NB4 (cell line): ENCODE results near the gene NT5DC1.
A peak's percentile ranks its signal among the peaks of the same experiment; 100 is the strongest.
"Not testable (repeated sequence)": the region's sequence is repeated elsewhere in the genome, so short reads cannot be mapped to it uniquely, and the experiment has no call there.

Source experiments
- DNase-seq: peaks from one replicate; pipeline ENCODE4 v3.0.0; 2010; ENCODE audit warnings: low read depth
- H3K4me3 ChIP-seq: one replicate; pipeline ENCODE4 v1.5.1; 2011; ENCODE audit warnings: mild to moderate bottlenecking, low read depth, low read length, moderate library complexity
- CTCF ChIP-seq: IDR thresholded peaks from one replicate; pipeline ENCODE4 v1.5.1; 2012; ENCODE audit warnings: low read depth, low read length
- MAX ChIP-seq: IDR thresholded peaks from 2 replicates; pipeline ENCODE4 v1.6.1; 2011; ENCODE audit warnings: low read depth, low read length
- MYC ChIP-seq: IDR thresholded peaks from 2 replicates; pipeline ENCODE4 v1.6.1; 2011; ENCODE audit warnings: low read depth, low read length
- POLR2A ChIP-seq: IDR thresholded peaks from 2 replicates; pipeline ENCODE4 v1.6.1; 2011; ENCODE audit warnings: mild to moderate bottlenecking; ENCODE audit not compliant: insufficient read length; ENCODE audit errors: extremely low read depth

NT5DC1 gene

GRCh38 chr6:116280161-116280932, 179.7 kb downstream of the NT5DC1 start:
- DNase-seq = peak; percentile 40
- TF ChIP-seq POLR2A (no peak), MYC (no peak; the same call in 1 of the 2 replicates), CTCF (no peak), MAX (no peak)
- peak overlapping the region; percentile 86 for H3K4me3 ChIP-seq

GRCh38 chr6:116280933-116281316, 180.3 kb downstream of the NT5DC1 start:
- H3K4me3 ChIP-seq = peak overlapping the region; percentile 86
- TF ChIP-seq MAX = no peak
- TF ChIP-seq CTCF = no peak
- TF ChIP-seq MYC = no peak
- TF ChIP-seq POLR2A = no peak

GRCh38 chr6:116282698-116283097, 182.0 kb downstream of the NT5DC1 start:
- DNase-seq = no peak
- no peak overlapping the region for H3K4me3 ChIP-seq
- TF ChIP-seq CTCF = no peak
- no peak for TF ChIP-seq MYC
- no peak for TF ChIP-seq POLR2A
- TF ChIP-seq MAX = no peak

More at GRCh38 chr6:116280933-116281316, 180.3 kb downstream of the NT5DC1 start:
- DNase-seq = no peak

- no peak overlapping the region for H3K4me3 ChIP-seq
- no peak for DNase-seq
- no peak for TF ChIP-seq POLR2A
- no peak for TF ChIP-seq CTCF
- no peak for TF ChIP-seq MAX
- TF ChIP-seq MYC = no peak
Observed at GRCh38 chr6:116283191-116283590, 182.5 kb downstream of the NT5DC1 start.

- DNase-seq, H3K4me3 ChIP-seq: not testable (repeated sequence)
Observed at GRCh38 chr6:116284984-116285383, 184.3 kb downstream of the NT5DC1 start.

GRCh38 chr6:116286773-116287358, 186.2 kb downstream of the NT5DC1 start:
- TF ChIP-seq MAX (no peak), POLR2A (no peak), CTCF (no peak), MYC (no peak)
- no peak for DNase-seq
- no peak overlapping the region for H3K4me3 ChIP-seq
